ENCODE measurements around the gene MELK.
"Not testable (repeated sequence)": the region's sequence is repeated elsewhere in the genome, so short reads cannot be mapped to it uniquely, and the experiment has no call there.

MELK gene

GRCh38 chr9:36572515-36573418, at the start of gene MELK:
MELK (plus strand) TSS chr9:36572895; CDS start chr9:36581682, 8,787 bp downstream.
- peak within 1 kb of the TSS; percentile 66 for H3K4me3 ChIP-seq (ENCODE audit: low read depth, low read length)
- TF ChIP-seq, protein P1, sequence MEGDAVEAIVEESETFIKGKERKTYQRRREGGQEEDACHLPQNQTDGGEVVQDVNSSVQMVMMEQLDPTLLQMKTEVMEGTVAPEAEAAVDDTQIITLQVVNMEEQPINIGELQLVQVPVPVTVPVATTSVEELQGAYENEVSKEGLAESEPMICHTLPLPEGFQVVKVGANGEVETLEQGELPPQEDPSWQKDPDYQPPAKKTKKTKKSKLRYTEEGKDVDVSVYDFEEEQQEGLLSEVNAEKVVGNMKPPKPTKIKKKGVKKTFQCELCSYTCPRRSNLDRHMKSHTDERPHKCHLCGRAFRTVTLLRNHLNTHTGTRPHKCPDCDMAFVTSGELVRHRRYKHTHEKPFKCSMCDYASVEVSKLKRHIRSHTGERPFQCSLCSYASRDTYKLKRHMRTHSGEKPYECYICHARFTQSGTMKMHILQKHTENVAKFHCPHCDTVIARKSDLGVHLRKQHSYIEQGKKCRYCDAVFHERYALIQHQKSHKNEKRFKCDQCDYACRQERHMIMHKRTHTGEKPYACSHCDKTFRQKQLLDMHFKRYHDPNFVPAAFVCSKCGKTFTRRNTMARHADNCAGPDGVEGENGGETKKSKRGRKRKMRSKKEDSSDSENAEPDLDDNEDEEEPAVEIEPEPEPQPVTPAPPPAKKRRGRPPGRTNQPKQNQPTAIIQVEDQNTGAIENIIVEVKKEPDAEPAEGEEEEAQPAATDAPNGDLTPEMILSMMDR (IDR thresholded peaks at IDR 0.05; ENCODE audit: control insufficient read depth, extremely low read depth, insufficient read depth), result no peak
- DNase-seq (ENCODE audit: low read depth), result peak; percentile 21

- no peak overlapping the region for H3K4me3 ChIP-seq (ENCODE audit: low read depth, low read length)
- DNase-seq (ENCODE audit: low read depth), result peak; percentile 63
- TF ChIP-seq, protein P1 (IDR thresholded peaks at IDR 0.05; ENCODE audit: control insufficient read depth, extremely low read depth, insufficient read depth), result no peak
Observed at GRCh38 chr9:36530224-36530623, 42.5 kb upstream of the MELK start.

- no peak overlapping the region for H3K4me3 ChIP-seq (ENCODE audit: low read depth, low read length)
- TF ChIP-seq, protein P1 (IDR thresholded peaks at IDR 0.05; ENCODE audit: control insufficient read depth, extremely low read depth, insufficient read depth), result no peak
- DNase-seq (ENCODE audit: low read depth), result no peak
Observed at GRCh38 chr9:36532353-36532752, 40.3 kb upstream of the MELK start.

- H3K4me3 ChIP-seq (ENCODE audit: low read depth, low read length); DNase-seq (ENCODE audit: low read depth): not testable (repeated sequence)
Observed at GRCh38 chr9:36533726-36534125, 39.0 kb upstream of the MELK start.

DNA sequence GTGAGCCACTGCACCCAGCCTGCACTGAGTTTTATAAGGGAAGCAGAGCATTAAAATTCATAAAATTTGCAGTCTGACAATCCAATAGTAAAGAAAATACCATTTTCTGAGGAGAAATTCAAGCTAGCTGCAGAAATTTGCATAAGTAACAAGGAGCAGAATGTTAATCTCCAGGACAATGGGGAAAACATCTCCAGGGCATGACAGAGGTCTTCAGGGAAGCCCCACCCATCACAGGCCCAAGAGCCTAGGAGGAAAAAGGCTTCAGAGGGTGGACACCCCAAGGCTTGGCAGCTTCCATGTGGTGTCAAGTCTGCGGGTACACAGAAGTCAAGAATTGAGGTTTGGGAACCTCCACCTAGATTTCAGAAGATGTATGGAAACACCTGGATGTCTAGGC, 37.6 kb upstream of the MELK start:
- H3K4me3 ChIP-seq (ENCODE audit: low read depth, low read length), result no peak overlapping the region
- DNase-seq (ENCODE audit: low read depth), result no peak
- TF ChIP-seq, protein P1 (IDR thresholded peaks at IDR 0.05; ENCODE audit: control insufficient read depth, extremely low read depth, insufficient read depth), result no peak

- H3K4me3 ChIP-seq (ENCODE audit: low read depth, low read length), result no peak overlapping the region
- DNase-seq (ENCODE audit: low read depth), result no peak
- TF ChIP-seq, protein P1 (IDR thresholded peaks at IDR 0.05; ENCODE audit: control insufficient read depth, extremely low read depth, insufficient read depth), result no peak
Observed at GRCh38 chr9:36537861-36538260, 34.8 kb upstream of the MELK start.

DNA sequence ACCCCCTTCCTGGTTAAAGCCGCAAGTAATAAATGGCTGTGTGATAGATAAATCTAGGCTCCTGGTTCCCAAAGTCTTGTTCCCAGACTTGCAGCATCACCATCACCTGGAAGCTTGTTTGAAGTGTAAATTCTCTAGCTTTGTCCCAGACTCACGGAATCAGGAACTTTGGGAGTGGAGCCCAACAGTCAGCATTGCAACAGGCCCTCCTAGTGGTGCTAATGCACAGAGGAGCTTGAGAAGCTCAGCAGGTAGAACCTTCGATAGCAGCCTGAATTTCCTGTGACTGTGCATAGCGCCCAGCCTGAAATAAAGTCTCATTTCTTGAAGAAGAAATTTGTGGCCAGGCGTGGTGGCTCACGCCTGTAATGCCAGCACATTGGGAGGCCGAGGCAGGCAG, 30.3 kb upstream of the MELK start:
- no peak overlapping the region for H3K4me3 ChIP-seq (ENCODE audit: low read depth, low read length)
- DNase-seq (ENCODE audit: low read depth), result no peak
- TF ChIP-seq, protein P1 (IDR thresholded peaks at IDR 0.05; ENCODE audit: control insufficient read depth, extremely low read depth, insufficient read depth), result no peak

Measured in LNCaP clone FGC (cell line).